ENCODE results near the gene ATP5F1E.

DNA sequence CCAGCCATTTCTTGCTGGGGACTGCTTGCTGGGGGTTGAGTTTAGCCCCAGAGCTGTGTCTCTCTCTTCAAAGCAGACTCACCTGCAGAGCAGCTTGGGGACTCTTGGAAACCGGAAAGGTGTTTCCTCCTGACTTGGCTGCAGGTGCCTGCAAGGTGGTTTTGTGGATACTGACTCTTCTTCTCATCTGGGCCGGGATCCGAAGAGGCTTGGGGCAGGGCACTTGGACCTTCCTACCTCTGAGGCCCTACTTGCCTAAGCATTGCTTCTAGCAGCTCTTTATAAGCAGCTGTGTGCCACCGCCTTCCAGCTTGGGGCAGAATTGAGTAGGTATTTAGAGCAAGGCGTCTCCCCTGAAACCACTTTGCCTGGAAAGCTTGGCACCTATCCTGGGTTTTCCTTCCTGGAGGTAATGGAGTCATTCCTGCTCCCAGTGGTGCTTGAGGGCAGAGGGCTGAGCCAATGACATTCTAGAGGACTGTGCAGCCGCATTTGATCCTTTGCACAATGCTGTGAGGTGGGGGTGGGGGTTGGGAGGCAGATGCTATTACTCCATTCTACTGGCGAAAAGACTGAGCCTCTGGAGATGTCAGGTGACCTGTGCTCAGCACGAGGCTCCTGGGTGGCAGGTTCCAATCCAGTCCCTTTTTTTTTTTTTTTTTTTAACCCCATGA lies 21.7 kb downstream of the ATP5F1E start:
- TF ChIP-seq RCOR1 (IDR thresholded peaks at IDR 0.05; ENCODE audit: insufficient replicate concordance, low read length) (no peak), POLR2A (IDR thresholded peaks at IDR 0.05; ENCODE audit: low read depth, low read length) (no peak), CEBPB (IDR thresholded peaks at IDR 0.05; ENCODE audit: low read depth, low read length) (no peak), CTCF (conservative IDR thresholded peaks at IDR 0.05; ENCODE audit: low read depth, low read length) (no peak), MXI1 (IDR thresholded peaks at IDR 0.05; ENCODE audit: borderline replicate concordance, low read depth, low read length) (no peak), RAD21 (IDR thresholded peaks at IDR 0.05; ENCODE audit: low read length) (no peak), BHLHE40 (IDR thresholded peaks at IDR 0.05; ENCODE audit: low read depth, low read length) (no peak), RFX5 (IDR thresholded peaks at IDR 0.05; ENCODE audit: low read depth, low read length) (no peak), MAZ (IDR thresholded peaks at IDR 0.05; ENCODE audit: borderline replicate concordance, low read depth, low read length) (no peak), MAFK (IDR thresholded peaks at IDR 0.05; ENCODE audit: low read depth, low read length) (no peak), SMC3 (IDR thresholded peaks at IDR 0.05; ENCODE audit: low read depth, low read length) (no peak)
- TF ChIP-seq, protein P1, sequence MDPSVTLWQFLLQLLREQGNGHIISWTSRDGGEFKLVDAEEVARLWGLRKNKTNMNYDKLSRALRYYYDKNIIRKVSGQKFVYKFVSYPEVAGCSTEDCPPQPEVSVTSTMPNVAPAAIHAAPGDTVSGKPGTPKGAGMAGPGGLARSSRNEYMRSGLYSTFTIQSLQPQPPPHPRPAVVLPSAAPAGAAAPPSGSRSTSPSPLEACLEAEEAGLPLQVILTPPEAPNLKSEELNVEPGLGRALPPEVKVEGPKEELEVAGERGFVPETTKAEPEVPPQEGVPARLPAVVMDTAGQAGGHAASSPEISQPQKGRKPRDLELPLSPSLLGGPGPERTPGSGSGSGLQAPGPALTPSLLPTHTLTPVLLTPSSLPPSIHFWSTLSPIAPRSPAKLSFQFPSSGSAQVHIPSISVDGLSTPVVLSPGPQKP (IDR thresholded peaks at IDR 0.05; ENCODE audit: borderline replicate concordance, low read depth, low read length): no peak
- TF ChIP-seq, protein P2, sequence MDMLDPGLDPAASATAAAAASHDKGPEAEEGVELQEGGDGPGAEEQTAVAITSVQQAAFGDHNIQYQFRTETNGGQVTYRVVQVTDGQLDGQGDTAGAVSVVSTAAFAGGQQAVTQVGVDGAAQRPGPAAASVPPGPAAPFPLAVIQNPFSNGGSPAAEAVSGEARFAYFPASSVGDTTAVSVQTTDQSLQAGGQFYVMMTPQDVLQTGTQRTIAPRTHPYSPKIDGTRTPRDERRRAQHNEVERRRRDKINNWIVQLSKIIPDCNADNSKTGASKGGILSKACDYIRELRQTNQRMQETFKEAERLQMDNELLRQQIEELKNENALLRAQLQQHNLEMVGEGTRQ (IDR thresholded peaks at IDR 0.05; ENCODE audit: low read depth, low read length): no peak
